ENCODE measurements around the gene COPS8. TPM values are rescaled to one million over a fixed set of nuclear protein-coding genes. Genes with fewer than 3 reads are reported as not detected.

The COPS8 gene
- polyA plus RNA-seq, 1 of the 3 experiments (the other 2 are of a cell fraction) = 107 TPM

DNA sequence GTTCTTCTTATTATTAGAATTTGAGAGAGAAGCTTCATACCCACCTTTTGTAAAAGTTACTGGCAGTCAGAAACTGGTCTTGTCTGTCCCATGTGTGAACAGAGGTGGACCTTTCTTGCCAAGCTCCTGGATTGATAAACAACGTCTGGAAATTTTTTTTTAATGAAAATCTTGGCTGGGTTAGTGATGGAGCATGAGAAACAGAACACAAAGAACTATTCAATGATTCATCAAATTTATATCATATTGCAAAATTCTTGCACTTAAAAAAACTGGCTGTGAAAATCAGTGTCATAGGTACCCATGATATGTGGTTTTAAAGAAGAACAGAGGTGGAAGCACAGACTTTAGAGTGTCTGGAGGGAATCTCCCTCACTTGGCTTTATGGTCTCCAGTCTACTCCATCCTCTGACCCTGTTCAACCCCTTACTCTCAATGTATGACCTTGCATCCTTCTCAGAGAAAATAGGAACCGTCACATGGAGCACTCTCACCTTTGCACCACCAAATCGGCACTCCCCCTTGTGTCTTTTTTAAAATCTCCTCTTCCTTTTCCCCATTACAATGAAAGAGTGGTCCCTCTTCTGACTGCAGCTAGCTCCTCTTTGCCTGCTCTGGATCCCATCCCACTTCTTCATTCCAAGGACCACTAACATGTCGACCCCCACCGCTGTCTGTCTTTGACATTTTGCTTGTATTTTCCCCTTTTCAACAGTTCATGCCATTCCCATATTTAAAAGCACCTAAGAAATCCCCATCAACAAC lies 58.2 kb downstream of the COPS8 start:
- TF ChIP-seq FOSL2 (IDR thresholded peaks at IDR 0.05; ENCODE audit: borderline replicate concordance, low read depth) (peak; percentile 26; the same call in 1 of the 2 replicates), NFIC (IDR thresholded peaks at IDR 0.05; ENCODE audit: borderline replicate concordance) (no peak), POLR2AphosphoS5 (IDR thresholded peaks at IDR 0.05; ENCODE audit: low read depth, low read length) (no peak)
- TF ChIP-seq, protein P1, sequence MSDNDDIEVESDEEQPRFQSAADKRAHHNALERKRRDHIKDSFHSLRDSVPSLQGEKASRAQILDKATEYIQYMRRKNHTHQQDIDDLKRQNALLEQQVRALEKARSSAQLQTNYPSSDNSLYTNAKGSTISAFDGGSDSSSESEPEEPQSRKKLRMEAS (IDR thresholded peaks at IDR 0.05; ENCODE audit: low read depth) = no peak
- Histone ChIP-seq H3K4me1 (ENCODE audit: control insufficient read depth in 1 of 2, insufficient read depth in 2 of 2, low read depth in 1 of 2, low read length in 1 of 2) (no peaks in the 10 kb centered on the region), H3F3A (replicated peaks; ENCODE audit: insufficient read depth) (peaks cover 11% of the 10 kb centered on the region), H3K27me3 (ENCODE audit: insufficient read depth) (no peaks in the 10 kb centered on the region), H3K4me2 (no peak overlapping the region), H2AFZ (ENCODE audit: low read depth) (no peak overlapping the region), H3K79me2 (ENCODE audit: insufficient read depth) (no peaks in the 10 kb centered on the region), H3K9me2 (no peaks in the 10 kb centered on the region), H4K20me1 (ENCODE audit: insufficient read depth) (no peaks in the 10 kb centered on the region), H3K9ac (no peak overlapping the region), H3K4me3 (ENCODE audit: low read depth in 2 of 2, low read length in 1 of 2) (no peak overlapping the region), H3K9me3 (0 out of 2 replicates have a peak, but pooled peaks cover 21% of the 10 kb centered on the region), H3K27ac (ENCODE audit: low read depth in 2 of 2, low read length in 1 of 2) (no peak overlapping the region), H3K36me3 (replicated peaks in 1 of 2; ENCODE audit: control insufficient read depth in 1 of 2, insufficient read depth in 2 of 2, low read length in 1 of 2) (peaks cover 0 to 6% of the 10 kb centered on the region in 2 experiments)
- WGBS (ENCODE audit: low lambda C conversion rate) = 62% methylated on average over 5 of the region's 5 CpGs
- ChIA-PET CTCF (interaction anchor here (1.0 to 4.2 kb wide), 3 partner anchors 9 to 429 kb away, joined by 3 to 13 read pairs (median 5); no protein-coding TSS in a partner anchor), POLR2A (no interaction called here)
- no peak for DNase-seq

DNA sequence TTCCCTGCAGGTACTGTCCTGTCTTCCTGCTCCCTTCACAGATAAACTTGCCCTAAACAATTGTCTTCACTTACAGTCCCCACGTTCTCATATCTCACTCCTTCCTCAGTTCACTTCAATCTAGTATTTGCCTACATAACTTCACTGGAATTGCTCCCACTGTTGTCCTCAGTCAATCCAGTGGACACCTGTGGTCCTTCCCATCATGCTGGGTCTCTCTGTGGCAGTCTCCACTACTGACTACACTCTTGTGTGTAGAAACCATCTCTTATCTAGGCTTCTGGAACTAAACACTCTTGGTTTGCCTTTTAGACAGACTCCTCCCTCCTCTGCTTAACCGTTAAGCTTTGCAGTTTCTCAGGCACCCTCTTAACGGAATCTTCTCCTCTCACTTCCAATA lies 58.8 kb downstream of the COPS8 start:
- Histone ChIP-seq H3K9me3 (0 out of 2 replicates have a peak, but pooled peaks cover 21% of the 10 kb centered on the region), H3K4me3 (ENCODE audit: low read depth in 2 of 2, low read length in 1 of 2) (no peak overlapping the region), H2AFZ (ENCODE audit: low read depth) (no peak overlapping the region), H4K20me1 (ENCODE audit: insufficient read depth) (no peaks in the 10 kb centered on the region), H3K36me3 (replicated peaks in 1 of 2; ENCODE audit: control insufficient read depth in 1 of 2, insufficient read depth in 2 of 2, low read length in 1 of 2) (peaks cover 0 to 6% of the 10 kb centered on the region in 2 experiments), H3K27ac (ENCODE audit: low read depth in 2 of 2, low read length in 1 of 2) (no peak overlapping the region), H3F3A (replicated peaks; ENCODE audit: insufficient read depth) (peaks cover 11% of the 10 kb centered on the region), H3K79me2 (ENCODE audit: insufficient read depth) (no peaks in the 10 kb centered on the region), H3K9me2 (no peaks in the 10 kb centered on the region), H3K4me2 (no peak overlapping the region), H3K27me3 (ENCODE audit: insufficient read depth) (no peaks in the 10 kb centered on the region), H3K9ac (no peak overlapping the region), H3K4me1 (ENCODE audit: control insufficient read depth in 1 of 2, insufficient read depth in 2 of 2, low read depth in 1 of 2, low read length in 1 of 2) (no peaks in the 10 kb centered on the region)
- DNase-seq = no peak
- ChIA-PET CTCF (interaction anchor here (1.0 kb wide), 1 partner anchor 428 kb away, joined by 3 read pairs; no protein-coding TSS in a partner anchor), POLR2A (no interaction called here)
- 53% methylated on average over 3 of the region's 3 CpGs for WGBS (ENCODE audit: low lambda C conversion rate)
- TF ChIP-seq, protein P2, sequence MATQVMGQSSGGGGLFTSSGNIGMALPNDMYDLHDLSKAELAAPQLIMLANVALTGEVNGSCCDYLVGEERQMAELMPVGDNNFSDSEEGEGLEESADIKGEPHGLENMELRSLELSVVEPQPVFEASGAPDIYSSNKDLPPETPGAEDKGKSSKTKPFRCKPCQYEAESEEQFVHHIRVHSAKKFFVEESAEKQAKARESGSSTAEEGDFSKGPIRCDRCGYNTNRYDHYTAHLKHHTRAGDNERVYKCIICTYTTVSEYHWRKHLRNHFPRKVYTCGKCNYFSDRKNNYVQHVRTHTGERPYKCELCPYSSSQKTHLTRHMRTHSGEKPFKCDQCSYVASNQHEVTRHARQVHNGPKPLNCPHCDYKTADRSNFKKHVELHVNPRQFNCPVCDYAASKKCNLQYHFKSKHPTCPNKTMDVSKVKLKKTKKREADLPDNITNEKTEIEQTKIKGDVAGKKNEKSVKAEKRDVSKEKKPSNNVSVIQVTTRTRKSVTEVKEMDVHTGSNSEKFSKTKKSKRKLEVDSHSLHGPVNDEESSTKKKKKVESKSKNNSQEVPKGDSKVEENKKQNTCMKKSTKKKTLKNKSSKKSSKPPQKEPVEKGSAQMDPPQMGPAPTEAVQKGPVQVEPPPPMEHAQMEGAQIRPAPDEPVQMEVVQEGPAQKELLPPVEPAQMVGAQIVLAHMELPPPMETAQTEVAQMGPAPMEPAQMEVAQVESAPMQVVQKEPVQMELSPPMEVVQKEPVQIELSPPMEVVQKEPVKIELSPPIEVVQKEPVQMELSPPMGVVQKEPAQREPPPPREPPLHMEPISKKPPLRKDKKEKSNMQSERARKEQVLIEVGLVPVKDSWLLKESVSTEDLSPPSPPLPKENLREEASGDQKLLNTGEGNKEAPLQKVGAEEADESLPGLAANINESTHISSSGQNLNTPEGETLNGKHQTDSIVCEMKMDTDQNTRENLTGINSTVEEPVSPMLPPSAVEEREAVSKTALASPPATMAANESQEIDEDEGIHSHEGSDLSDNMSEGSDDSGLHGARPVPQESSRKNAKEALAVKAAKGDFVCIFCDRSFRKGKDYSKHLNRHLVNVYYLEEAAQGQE (IDR thresholded peaks at IDR 0.05; ENCODE audit: low read depth, low read length) = no peak
- no peak for TF ChIP-seq NRF1 (IDR thresholded peaks at IDR 0.05; ENCODE audit: low read depth, low read length)
- TF ChIP-seq RFX5 (IDR thresholded peaks at IDR 0.05; ENCODE audit: low read length) = no peak
- TF ChIP-seq EP300 (IDR thresholded peaks at IDR 0.05; ENCODE audit: borderline replicate concordance in 1 of 2, low read depth in 1 of 2, low read length in 1 of 2) = no peak
- no peak for TF ChIP-seq CHD2 (IDR thresholded peaks at IDR 0.05; ENCODE audit: low read length, partially characterized antibody)
- TF ChIP-seq SIN3A (IDR thresholded peaks at IDR 0.05; ENCODE audit: borderline replicate concordance, low read depth, low read length) = no peak
- no peak for TF ChIP-seq RAD21 (IDR thresholded peaks at IDR 0.05; ENCODE audit: low read length)
- TF ChIP-seq POLR2AphosphoS5 (IDR thresholded peaks at IDR 0.05; ENCODE audit: low read depth, low read length) = no peak
- no peak for TF ChIP-seq MEF2A (IDR thresholded peaks at IDR 0.05; ENCODE audit: borderline replicate concordance, low read depth)

All from SK-N-SH (cell line).